Neuron (in vitro differentiated cells): ENCODE data around the gene TNXB.
"Not testable (repeated sequence)": the region's sequence is repeated elsewhere in the genome, so short reads cannot be mapped to it uniquely, and the experiment has no call there.

Source experiments
- H2AFZ ChIP-seq: one replicate; pipeline ENCODE4 v1.6.1; 2013; ENCODE audit warnings: low read depth, mild to moderate bottlenecking, inconsistent platforms, low read length, moderate library complexity
- H3K27me3 ChIP-seq: one replicate; pipeline ENCODE4 v1.6.1; 2013; ENCODE audit warnings: low read length; ENCODE audit not compliant: insufficient read depth
- H3K36me3 ChIP-seq: one replicate; pipeline ENCODE4 v1.6.1; 2013; ENCODE audit warnings: low read length; ENCODE audit not compliant: insufficient read depth
- H3K4me1 ChIP-seq: one replicate; pipeline ENCODE4 v1.6.1; 2013; ENCODE audit warnings: low read length; ENCODE audit not compliant: insufficient read depth
- H3K4me3 ChIP-seq: 2 replicates; pipeline ENCODE4 v1.5.1; 2013; ENCODE audit warnings: mild to moderate bottlenecking, low read length, moderate library complexity
- H3K9me3 ChIP-seq: one replicate; pipeline ENCODE4 v1.6.1; 2013; ENCODE audit warnings: low read length

Gene TNXB

DNA sequence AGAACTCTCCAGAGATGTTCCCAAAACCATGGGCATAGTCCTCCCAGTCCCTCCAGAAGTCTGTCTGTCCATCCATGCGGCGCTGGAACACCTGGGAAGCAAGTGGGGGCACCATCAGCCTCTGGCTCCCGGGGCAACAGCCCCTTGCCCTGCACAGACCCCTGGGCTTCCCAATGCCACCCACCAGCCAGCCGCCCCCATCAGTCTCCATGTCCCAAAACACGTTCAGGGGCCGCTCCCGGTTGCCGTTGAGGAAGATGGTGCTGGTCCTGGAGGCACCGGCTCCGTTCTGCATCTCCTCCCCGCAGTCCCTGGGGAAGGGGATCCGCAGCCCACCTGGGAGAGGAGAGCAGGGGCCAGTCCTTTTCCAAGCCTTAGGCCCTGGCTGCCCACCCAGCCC lies 99.6 kb downstream of the TNXB start:
- not testable (repeated sequence) for H3K4me1 ChIP-seq, H3K9me3 ChIP-seq, H2AFZ ChIP-seq, H3K27me3 ChIP-seq, H3K4me3 ChIP-seq, H3K36me3 ChIP-seq

DNA sequence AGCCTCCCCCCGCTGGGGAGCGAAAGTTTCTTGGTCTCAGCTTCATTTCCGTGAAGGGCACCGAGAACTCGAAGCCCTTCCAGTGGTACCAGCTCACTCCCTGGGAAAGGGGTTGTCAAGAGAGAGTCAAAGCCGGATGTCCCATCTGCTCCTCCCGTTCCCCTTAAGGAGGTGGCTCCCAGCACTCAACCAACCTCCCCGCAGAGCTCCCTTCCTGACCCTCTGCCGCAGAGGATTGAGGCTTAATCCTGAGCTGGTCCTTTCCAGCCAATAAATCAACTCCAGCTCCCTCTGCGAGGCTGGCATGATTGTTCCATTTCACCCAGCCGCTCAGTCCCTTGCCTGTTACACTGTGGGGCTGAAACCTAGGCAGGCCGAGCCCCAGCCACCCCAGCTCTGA lies 100.5 kb downstream of the TNXB start:
- H3K4me3 ChIP-seq, H3K36me3 ChIP-seq, H2AFZ ChIP-seq, H3K27me3 ChIP-seq, H3K9me3 ChIP-seq, H3K4me1 ChIP-seq: not testable (repeated sequence)

DNA sequence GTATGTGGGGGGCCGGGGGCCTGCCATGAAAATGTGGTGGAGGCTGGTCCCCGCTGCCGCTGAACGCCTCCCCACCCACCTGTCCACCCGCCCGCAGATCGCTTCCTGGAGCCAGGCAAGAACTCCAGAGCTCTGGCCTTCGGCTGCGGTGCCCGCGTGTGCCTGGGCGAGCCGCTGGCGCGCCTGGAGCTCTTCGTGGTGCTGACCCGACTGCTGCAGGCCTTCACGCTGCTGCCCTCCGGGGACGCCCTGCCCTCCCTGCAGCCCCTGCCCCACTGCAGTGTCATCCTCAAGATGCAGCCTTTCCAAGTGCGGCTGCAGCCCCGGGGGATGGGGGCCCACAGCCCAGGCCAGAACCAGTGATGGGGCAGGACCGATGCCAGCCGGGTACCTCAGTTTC lies 101.1 kb downstream of the TNXB start:
- not testable (repeated sequence) for H3K36me3 ChIP-seq, H2AFZ ChIP-seq, H3K4me1 ChIP-seq, H3K27me3 ChIP-seq, H3K4me3 ChIP-seq, H3K9me3 ChIP-seq

DNA sequence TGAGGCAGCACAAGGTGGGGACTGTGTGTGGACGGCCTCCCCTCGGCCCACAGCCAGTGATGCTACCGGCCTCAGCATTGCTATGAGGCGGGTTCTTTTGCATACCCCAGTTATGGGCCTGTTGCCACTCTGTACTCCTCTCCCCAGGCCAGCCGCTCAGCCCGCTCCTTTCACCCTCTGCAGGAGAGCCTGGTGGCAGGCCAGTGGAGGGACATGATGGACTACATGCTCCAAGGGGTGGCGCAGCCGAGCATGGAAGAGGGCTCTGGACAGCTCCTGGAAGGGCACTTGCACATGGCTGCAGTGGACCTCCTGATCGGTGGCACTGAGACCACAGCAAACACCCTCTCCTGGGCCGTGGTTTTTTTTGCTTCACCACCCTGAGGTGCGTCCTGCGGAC lies 102.1 kb downstream of the TNXB start:
- H3K36me3 ChIP-seq, H2AFZ ChIP-seq, H3K27me3 ChIP-seq, H3K4me1 ChIP-seq, H3K4me3 ChIP-seq, H3K9me3 ChIP-seq: not testable (repeated sequence)

DNA sequence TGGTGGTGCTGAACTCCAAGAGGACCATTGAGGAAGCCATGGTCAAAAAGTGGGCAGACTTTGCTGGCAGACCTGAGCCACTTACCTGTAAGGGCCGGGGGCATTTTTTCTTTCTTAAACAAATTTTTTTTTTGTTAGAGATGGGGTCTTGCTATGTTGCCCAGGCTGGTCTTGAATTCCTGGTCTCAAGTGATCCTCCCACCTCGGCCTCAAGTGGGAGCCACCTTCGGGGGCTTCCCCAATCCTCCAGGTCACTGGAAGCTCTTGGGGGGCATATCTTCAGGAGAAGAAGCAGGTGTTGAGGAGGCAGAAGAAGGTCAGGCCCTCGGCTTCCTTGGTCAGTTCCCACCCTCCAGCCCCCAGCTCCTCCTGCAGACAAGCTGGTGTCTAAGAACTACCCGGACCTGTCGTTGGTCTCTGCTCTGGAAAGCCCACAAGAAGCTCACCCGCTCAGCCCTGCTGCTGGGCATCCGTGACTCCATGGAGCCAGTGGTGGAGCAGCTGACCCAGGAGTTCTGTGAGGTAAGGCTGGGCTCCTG lies 103.1 kb downstream of the TNXB start:
- H3K9me3 ChIP-seq, H3K4me1 ChIP-seq, H2AFZ ChIP-seq, H3K27me3 ChIP-seq, H3K36me3 ChIP-seq, H3K4me3 ChIP-seq: not testable (repeated sequence)

DNA sequence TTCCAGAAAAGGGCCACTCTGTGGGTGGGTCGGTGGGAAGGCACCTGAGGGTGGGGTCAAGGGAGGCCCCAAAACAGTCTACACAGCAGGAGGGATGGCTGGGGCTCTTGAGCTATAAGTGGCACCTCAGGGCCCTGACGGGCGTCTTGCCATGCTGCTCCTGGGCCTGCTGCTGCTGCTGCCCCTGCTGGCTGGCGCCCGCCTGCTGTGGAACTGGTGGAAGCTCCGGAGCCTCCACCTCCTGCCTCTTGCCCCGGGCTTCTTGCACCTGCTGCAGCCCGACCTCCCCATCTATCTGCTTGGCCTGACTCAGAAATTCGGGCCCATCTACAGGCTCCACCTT lies 103.6 kb downstream of the TNXB start:
- not testable (repeated sequence) for H3K4me3 ChIP-seq, H3K4me1 ChIP-seq, H2AFZ ChIP-seq, H3K27me3 ChIP-seq, H3K36me3 ChIP-seq, H3K9me3 ChIP-seq

DNA sequence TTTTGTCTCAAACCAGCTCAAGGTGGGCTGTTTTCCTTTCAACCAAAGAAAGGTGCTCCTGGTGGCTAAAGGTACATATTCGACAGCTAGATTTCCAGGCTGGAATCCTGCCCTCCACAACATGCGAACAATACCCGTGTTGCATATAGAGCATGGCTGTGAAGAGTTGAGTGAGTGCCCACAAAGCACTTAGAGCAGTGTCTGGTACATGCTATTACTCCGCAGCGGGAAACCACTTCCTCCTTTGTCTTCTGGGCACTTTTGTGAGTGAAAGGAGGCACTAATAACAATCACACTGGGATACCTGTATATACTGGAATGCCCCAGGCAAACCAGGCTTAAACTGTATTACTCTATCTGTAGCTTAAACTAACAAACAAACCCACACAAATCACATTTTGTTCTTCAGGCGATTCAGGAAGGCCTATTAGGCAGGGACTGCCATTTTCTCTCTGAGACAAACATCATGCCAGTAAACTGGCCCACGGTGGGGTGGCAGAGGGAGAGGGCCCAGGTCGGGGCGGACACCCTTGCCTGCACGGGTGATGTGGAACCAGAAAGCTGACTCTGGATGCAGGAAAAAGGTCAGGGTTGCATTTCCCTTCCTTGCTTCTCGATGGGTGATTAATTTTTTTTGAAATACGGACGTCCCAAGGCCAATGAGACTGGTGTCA lies 104.1 kb downstream of the TNXB start:
- not testable (repeated sequence) for H3K27me3 ChIP-seq, H3K4me3 ChIP-seq, H3K9me3 ChIP-seq, H3K4me1 ChIP-seq, H3K36me3 ChIP-seq, H2AFZ ChIP-seq

DNA sequence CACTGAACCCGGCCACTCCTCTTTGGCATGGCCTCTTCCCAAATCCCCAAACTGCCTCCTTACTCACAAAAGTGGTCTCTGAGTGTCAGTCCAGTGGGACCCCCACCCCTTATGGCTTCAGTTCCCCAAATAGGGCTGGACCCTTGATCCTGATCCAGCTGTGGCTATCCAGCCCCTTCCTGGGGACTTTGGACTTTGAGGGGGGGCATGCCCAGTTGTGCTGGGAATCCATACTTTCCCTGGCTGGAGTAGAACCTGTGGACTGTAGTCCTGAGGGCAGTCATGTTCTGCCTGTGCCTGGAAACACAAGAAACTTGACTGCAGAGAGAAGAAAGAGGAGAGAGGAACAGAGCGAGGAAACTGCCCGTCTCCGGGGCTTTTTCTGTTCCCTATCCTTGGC lies 104.7 kb downstream of the TNXB start:
- H3K27me3 ChIP-seq, H3K36me3 ChIP-seq, H3K9me3 ChIP-seq, H3K4me1 ChIP-seq, H2AFZ ChIP-seq, H3K4me3 ChIP-seq: not testable (repeated sequence)

DNA sequence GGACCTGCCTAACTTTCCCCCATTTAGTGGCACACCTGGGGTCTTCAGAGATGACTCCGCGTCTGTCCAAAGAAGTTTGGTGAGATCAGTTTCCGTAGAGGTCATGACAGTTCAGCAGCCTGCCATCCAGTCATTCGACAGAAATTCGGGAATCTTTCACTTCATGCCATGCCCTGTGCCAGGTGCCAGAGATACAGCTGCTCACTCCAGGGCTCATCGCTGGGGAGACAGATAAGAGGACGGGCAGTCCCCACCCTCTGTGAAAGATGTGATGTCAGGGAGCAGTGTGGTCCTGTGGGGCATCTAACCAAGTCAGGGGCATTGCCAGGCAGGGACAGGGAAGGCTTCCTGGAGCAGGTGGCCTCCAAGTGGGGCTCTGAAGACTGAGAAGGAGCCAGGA lies 105.8 kb downstream of the TNXB start:
- H3K27me3 ChIP-seq, H3K36me3 ChIP-seq, H2AFZ ChIP-seq, H3K9me3 ChIP-seq, H3K4me1 ChIP-seq, H3K4me3 ChIP-seq: not testable (repeated sequence)

DNA sequence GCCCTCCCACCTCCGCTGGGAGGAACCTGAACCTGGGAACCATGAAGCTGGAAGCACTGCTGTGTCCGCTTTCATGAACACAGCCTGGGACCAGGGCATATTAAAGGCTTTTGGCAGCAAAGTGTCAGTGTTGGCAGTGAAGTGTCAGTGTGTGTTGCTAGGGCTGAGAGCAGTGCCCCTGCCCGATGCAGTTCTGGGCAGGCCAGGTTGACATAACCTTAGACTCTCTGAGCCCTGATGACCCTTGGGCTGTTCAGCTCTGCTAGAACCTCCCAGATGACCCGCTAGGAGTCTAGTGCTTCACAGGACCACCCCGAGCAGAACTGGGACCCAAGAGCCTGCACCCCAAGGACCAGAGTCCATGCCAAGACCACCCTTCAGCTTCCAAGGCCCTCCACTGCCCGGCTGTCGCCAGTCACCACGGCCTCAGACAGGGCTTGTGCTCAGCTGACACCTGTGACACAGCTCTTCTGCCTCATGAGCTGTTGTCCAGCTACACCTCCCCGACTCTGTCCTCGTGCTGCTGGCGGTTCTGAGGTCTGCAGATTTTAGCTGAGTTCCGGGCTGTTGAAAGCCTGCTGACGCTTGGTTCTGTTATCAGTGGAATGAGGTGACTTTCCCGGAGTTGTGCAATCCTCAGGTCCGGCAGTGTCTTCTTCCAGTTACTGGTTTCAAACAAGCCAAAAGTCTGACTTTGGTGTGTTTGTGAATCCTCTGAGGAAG lies 106.4 kb downstream of the TNXB start:
- H3K9me3 ChIP-seq, H3K36me3 ChIP-seq, H3K4me1 ChIP-seq, H2AFZ ChIP-seq, H3K4me3 ChIP-seq, H3K27me3 ChIP-seq: not testable (repeated sequence)

DNA sequence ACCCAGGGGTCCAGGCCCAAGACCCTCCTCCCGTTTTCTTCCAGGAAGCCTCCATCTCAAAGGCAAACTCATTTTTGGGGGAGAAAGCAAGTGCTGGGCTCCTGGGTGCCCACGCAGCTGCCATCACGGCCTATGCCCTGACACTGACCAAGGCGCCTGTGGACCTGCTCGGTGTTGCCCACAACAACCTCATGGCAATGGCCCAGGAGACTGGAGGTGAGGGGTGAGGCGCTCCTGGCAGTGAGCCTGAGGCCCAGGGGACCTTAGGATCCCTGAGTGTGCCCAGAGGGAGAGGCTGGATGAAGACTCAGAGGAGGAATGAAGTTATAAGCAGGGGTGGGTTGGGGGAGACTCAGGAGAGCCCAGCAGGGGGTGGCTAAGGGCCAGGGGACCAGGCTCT lies 112.8 kb downstream of the TNXB start:
- H3K27me3 ChIP-seq, H3K4me3 ChIP-seq, H3K36me3 ChIP-seq, H3K9me3 ChIP-seq, H2AFZ ChIP-seq, H3K4me1 ChIP-seq: not testable (repeated sequence)

DNA sequence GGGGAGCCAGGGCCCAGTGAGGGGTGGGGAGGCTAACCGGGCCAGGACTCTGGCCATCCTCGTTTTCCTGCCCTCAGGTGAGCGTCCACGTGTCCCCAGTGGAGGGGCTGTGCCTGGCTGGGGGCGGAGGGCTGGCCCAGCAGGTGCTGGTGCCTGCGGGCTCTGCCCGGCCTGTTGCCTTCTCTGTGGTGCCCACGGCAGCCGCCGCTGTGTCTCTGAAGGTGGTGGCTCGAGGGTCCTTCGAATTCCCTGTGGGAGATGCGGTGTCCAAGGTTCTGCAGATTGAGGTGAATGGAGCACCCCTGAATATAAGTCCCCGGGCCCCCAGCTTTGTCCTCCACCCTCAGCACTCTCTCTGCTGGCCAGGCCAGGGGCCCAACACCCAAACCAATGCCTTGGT lies 114.7 kb downstream of the TNXB start:
- H3K36me3 ChIP-seq, H2AFZ ChIP-seq, H3K4me1 ChIP-seq, H3K27me3 ChIP-seq, H3K4me3 ChIP-seq, H3K9me3 ChIP-seq: not testable (repeated sequence)
